GM19099 (cell line): Measurements from ENCODE around the gene GRK5.

Source experiments
- POLR2A ChIP-seq: IDR thresholded peaks from 3 replicates; pipeline ENCODE4 v1.6.1; 2011; ENCODE audit warnings: low read depth; ENCODE audit not compliant: insufficient read length; ENCODE audit errors: extremely low read depth

Gene GRK5

DNA sequence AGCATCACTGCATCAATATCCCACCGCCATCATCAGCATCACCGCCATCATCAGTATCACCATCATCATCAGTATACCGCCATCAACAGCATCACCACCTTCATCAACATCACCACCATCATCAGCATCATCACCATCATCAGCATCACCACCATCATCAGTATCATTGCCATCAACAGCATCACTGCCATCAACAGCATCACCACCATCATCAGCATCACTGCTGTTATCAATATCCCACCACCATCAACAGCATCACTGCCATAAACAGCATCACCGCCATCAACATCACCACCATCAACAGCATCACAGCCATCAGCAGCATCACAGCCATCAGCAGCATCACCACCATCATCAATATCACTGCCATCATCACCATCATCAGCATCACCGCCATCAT, 219.3 kb downstream of the GRK5 start:
- no peak for TF ChIP-seq POLR2A

DNA sequence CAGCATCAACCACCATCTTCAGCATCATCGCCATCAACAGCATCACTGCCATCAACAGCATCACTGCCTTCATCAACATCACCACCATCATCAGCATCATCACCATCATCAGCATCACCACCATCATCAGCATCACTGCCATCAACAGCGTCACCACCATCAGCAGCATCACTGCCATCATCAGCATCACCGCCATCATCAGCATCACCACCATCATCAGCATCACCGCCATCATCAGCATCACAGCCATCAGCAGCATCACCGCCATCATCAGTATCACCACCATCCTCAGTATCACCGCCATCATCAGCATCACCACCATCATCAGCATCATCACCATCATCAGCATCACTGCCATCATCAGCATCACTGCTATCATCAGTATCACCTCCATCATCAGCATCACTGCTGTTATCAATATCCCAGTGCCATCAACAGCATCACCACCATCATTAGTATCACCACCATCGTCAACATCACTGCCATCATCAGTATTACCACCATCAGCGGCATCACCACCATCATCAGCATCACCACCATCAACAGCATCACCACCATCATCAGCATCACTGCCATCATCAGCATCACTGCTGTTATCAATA, 220.0 kb downstream of the GRK5 start:
- no peak for TF ChIP-seq POLR2A

DNA sequence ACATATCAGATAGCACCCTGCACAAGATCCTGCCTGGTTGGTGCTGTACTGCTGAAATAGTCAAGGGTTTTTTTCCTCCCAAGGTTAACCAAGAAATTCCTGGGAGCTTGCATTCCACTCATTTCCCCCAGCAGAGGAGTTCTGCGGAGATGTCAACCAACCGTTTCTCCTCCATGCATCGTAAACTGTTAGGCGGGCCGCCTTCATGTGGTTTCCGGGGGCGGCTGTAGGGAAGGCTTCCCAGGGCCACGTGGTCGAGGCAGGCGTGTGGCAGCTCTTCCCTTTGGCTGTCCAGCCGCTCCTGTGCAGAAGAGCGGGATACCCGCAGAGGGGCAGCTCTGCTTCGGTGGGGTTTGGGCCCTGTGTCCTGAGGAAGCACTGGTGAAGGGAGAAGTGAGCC, 221.4 kb downstream of the GRK5 start:
- TF ChIP-seq POLR2A, result no peak

DNA sequence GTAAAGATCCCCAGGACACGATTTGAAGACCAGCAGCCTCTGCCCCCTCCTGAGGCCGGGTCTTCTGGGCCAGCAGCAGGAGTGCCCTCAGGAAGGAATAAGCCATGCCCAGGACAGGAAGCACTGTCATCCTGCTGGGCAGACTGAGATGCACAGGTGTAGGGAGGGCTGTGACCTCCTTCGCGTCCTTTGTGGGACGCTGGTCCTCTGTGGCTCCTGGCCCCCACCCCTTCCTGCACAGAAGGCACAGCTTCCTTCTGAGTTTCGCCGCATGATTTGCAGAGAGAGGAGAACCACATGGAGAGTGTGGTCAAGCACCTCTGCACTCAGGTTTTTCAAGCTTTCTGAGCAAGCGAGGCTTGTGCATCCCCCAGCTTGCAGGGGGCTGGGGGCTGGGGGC, 222.4 kb downstream of the GRK5 start:
- no peak for TF ChIP-seq POLR2A

DNA sequence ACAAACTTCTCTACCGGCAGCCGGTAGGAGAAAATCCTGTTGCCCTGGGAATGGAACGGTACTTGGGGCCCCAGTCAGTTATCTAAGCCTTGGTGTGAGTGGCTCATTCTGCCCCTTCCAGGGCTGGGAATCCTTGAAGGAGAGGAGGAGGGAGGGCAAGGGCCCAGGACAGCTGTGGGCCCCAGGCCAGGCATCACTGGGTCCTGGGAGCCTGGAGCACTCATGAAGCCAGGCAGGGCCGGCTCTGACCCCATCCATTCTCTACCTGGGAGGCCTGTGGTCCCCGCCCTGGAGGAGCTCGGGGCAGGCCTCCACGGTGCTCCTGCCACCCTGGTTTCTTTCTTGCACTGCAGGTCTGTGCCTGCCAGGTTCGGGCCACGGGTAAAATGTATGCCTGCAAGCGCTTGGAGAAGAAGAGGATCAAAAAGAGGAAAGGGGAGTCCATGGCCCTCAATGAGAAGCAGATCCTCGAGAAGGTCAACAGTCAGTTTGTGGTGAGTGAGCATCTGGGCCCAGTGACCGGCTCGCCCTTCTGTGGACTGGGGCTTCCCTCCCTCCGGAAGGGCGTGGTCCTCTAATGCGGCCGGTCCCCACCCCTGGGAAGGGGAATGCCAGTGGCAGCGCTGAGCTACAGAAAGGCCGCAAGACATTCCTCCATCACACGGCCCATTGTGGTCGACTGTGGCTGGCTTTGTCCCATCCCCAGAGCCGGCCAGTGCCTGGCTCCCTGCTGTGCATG, 223.8 kb downstream of the GRK5 start:
- TF ChIP-seq POLR2A, result no peak

DNA sequence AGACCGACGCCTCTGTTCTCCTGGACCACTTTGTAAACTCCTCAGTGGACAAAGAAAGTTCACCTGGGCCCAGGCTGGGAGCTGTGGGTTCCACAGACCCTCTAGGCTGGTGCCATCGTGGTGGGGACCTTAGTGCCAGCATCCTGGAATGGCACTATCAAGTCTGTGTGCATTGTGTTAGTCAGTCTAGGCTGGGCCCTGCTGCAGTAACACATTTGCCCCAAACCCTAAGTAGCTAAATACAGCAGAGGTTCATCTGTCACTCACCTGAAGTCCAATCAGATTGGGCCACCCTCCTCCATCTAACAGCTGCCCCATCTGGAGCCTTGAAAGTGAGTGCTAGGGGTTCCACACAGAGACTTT, 224.4 kb downstream of the GRK5 start:
- no peak for TF ChIP-seq POLR2A

DNA sequence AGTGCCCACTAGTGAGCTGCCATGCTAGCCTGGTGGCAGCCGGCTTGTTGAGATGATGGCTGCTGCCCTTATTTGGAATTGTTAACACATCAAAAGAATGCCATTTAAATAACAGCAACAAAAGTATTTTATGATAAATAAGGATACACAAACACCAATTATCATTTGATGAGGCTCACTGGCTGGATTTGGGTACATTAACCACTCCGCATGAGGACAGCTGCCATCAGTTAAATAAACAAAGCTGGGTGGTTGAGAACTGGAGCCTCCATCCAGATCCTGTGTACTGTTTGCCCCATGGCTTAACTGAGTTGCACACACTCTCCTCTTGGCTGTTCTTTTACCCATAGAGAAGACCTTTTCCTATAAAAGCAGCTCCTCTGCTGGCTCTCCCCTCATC, 231.3 kb downstream of the GRK5 start:
- no peak for TF ChIP-seq POLR2A

DNA sequence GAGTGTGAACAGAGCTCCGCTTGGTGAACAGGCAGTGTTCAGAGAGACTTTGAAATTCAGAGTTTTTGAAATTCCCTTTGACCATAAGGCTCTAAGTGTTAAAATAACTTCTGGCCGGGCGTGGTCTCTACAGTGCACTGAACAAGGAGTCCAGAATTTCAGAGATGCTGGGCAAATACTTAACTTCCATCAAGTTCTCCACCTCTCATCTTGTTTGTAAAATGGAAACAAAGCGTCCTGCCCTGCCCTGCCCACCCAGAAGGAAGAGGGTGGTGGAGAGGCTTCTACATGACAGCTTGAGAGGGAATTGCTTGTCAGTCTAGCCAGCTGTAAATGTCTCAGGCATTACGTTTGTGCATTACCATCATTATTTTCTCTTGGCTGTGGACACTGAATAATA, 232.6 kb downstream of the GRK5 start:
- no peak for TF ChIP-seq POLR2A

DNA sequence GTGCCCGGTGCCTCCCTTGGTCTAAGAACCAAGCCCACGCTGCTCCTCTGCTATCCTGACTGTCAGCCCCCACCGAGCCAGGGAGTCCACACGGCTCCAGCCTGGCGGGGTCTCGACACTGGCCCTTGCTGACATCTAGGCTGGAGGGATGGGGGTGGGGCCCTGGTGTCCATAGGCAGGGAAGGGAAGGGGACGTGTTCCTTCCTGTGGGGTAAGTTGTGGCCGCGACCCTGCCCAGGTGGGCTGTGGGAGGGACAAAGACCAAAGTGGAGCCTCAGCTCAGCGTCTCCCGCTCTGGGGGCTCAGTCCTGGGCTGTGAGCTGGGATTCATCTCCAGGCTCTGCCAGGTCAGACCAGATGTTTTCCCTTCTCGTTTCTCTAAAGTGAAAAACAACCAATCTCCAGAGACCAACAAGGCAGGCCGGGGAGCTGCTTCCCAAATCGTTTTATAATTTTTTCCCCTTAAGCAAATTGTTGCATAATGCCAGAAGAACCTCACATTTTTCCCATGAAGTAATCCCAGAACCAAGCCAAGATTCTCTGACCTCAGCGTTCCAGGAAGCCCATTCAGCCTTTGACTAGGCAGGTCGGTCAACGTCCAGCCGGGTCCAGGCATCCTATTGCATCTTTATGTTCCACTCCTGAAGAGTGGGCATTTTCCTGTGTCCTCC, 233.9 kb downstream of the GRK5 start:
- TF ChIP-seq POLR2A, result no peak

DNA sequence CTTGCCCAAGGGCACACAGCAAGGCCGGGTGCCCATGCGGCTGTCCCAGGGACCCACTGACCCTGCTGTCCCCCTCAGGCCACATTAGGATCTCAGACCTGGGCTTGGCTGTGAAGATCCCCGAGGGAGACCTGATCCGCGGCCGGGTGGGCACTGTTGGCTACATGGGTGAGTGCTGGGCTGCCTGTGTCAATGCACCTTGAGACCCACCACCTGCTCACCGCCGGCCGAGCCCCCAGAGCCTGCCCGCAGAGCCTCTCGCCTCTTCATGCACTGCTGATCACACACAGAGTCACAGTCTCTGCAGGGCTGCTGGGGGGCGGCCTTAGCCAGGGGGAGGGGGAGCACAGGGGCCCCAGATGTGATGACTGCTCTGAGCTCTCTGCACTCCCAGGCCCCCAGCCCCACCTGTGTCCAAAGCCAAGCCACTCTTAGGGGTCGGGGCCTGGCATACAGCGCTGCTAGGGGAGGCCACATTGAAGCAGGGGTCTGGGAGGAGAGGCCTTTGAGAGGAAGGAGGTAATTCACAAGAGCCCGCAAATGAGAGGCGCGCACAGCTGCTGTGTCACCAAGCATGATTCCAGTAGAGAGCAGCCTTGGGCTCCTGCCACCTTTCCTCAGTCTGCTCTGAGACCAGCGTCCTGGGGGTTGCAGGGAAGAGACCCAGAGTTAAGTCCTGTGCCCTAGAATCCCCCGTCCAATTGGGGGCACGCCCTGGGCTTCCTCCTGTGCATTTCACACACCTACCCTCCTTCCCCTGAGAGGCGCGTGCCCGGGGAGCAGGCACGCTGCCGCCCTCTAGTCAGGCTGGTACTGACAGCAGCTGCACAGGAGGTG, 234.8 kb downstream of the GRK5 start:
- TF ChIP-seq POLR2A, result no peak

DNA sequence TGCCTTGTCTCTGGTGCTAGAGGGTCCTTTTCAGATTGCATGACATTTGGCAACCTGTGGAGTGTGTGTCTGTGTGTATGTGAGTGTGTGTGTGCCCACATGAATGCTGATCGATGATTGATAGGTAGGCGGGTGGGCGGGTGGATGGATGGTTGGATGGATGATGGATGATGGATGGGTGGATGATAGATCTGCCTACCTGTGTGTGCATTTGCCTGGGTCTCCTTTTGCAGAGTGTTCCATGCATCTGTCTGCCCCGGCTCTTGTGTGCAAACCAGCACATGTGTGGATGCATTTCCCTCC, 235.3 kb downstream of the GRK5 start:
- no peak for TF ChIP-seq POLR2A

DNA sequence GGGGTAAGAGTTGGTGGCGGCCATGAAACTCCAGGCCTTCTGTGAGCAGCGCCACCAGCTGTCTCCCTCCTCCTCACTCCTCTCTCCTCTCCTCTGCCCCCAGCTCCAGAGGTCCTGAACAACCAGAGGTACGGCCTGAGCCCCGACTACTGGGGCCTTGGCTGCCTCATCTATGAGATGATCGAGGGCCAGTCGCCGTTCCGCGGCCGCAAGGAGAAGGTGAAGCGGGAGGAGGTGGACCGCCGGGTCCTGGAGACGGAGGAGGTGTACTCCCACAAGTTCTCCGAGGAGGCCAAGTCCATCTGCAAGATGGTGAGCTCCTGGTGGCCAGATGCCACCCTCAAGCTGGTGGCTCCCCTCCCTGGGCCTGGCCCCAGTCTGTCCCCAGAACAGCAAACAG, 236.1 kb downstream of the GRK5 start:
- no peak for TF ChIP-seq POLR2A

DNA sequence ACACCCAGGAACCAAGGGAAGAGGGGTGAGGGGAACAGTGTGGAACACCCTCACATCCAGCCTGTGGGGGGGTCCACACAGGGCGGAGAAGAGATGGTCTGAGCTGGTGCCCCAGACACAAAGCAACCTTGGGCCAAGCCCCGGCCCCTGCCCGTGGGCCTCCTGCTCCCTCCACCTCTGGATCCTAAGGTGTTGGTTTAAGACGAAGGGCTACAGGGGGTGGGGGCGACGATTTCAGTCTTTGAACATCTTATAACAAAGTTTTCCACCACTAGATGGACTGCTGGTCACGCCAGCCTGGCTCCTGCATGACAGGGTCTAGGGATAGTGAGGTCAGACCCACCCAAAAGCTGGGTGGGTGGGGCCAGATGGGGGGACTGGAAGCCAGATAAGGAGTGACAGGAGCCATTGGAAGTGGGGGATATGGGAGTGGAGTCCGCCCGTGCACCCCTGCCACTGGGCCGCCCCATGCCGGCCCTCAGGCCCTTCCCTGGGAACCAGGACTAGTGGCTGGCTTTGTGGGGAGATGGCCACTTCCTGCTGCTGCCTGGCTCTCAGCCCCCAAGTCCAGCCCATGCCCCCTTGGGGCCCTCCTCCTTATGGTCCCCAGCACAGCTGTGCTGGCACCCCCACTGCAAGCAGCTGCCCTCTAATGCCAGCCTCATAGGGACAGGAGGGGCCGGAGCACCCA, 236.7 kb downstream of the GRK5 start:
- no peak for TF ChIP-seq POLR2A

DNA sequence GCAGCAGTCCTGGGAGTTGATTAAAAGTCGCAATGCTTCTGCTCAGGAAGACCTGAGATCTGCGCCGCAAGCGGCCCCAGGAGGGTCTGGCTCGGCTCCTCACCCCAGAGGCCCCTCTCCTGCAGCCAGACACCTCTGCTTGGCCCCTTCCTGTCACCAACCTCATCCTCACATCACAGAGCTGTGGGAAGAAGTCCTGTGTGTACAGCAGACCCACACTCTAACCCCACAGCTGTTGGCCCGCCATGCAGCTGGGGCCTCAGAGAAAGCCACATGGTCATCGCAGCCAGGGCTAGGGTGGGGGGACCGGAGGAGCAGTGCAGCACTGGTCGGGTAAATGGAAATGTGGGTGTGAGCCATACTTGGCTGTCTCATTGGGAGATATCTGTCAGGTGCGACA, 237.5 kb downstream of the GRK5 start:
- TF ChIP-seq POLR2A, result no peak

DNA sequence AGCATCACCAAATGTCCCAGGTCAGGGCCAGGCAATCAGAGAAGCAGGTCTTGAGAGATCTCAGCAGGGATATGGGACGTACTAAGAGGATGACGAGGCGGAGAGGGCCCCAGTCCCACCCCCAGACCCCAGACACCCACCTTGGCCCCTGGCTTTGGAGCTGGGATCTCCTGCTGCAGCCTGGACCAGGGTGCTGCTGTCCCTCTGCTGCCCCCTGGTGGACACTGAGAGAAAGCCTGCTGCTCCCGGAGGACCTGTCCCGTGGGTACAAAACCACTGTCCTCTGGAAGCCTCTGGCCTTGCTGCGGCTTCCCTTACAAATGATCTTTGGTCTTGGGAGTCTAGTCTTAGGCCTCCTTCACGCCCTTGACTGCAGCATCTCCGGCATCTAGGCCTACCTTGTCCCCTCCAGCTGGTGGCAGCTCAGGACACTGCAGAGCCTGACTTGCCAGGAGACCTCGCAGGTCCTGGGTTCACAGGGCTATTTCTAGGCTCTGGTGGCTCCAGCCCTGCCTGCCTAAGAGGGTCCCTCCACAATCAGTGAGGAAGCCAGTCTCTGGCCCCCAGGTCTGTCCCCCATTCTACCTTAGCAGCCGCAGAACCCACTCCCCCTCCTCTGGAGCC, 238.1 kb downstream of the GRK5 start:
- TF ChIP-seq POLR2A, result no peak
